Smooth muscle cell (in vitro differentiated cells): Measurements from ENCODE around the gene ZNF423. TPM values are rescaled to one million over a fixed set of nuclear protein-coding genes. Genes with fewer than 3 reads are reported as not detected.

Experiments
- DNase-seq: peaks from one replicate; lab custom pipeline; 2025; ENCODE audit not compliant: unreplicated experiment; lab: John Stamatoyannopoulos, UW
- H2AFZ ChIP-seq: fragments of 200-600 bp; sonication (generic); 2 replicates; pipeline ENCODE4 v1.6.0; 2016; ENCODE audit warnings: antibody characterized with exemption, low read depth, mild to moderate bottlenecking
- H3F3A ChIP-seq: fragments of 200-600 bp; sonication (generic); 2 replicates; pipeline ENCODE4 v1.6.0; 2017; ENCODE audit warnings: antibody characterized with exemption, low read depth
- H3K27ac ChIP-seq: fragments of 200-600 bp; sonication (generic); 2 replicates; pipeline ENCODE4 v1.5.1; 2016; ENCODE audit warnings: low read depth, mild to moderate bottlenecking
- H3K27me3 ChIP-seq: fragments of 200-600 bp; sonication (generic); 2 replicates; pipeline ENCODE4 v1.6.1; 2016; ENCODE audit warnings: low read depth, mild to moderate bottlenecking
- H3K36me3 ChIP-seq: fragments of 200-600 bp; sonication (generic); 2 replicates; pipeline ENCODE4 v1.5.1; 2016; ENCODE audit warnings: low read depth
- H3K4me1 ChIP-seq: fragments of 200-600 bp; sonication (generic); 2 replicates; pipeline ENCODE4 v1.5.1; 2016; ENCODE audit warnings: low read depth
- H3K4me2 ChIP-seq: fragments of 200-600 bp; sonication (generic); 2 replicates; pipeline ENCODE4 v1.6.0; 2016; ENCODE audit warnings: mild to moderate bottlenecking
- H3K4me3 ChIP-seq: fragments of 200-600 bp; sonication (generic); 2 replicates; pipeline ENCODE4 v1.5.1; 2016; ENCODE audit warnings: mild to moderate bottlenecking
- H3K79me2 ChIP-seq: fragments of 200-600 bp; sonication (generic); 2 replicates; pipeline ENCODE4 v1.6.0; 2016; ENCODE audit warnings: low read depth, mild to moderate bottlenecking
- H3K9ac ChIP-seq: fragments of 200-600 bp; sonication (generic); 2 replicates; pipeline ENCODE4 v1.6.0; 2016; ENCODE audit warnings: low read depth
- H3K9me3 ChIP-seq: fragments of 200-600 bp; sonication (generic); replicated peaks from 2 replicates; pipeline ENCODE4 v1.5.1; 2016; ENCODE audit warnings: low read depth
- H4K20me1 ChIP-seq: fragments of 200-600 bp; sonication (generic); 2 replicates; pipeline ENCODE4 v1.6.0; 2016; ENCODE audit warnings: low read depth
- WGBS: methylation state at CpG from one replicate; pipeline ENCODE4 v1.1.7; 2016; ENCODE audit warnings: low lambda C conversion rate; 5-methylcytosine and 5-hydroxymethylcytosine counted together
- polyA plus RNA-seq: library from polyadenylated mRNA; unstranded; fragments of >200 nt; fragmentation: Nextera tagmentation; extraction: Ambion mirVana; gene quantifications from 2 replicates; pipeline ENCODE4 v1.2.1, GENCODE V29; 2016
- total RNA-seq: library from RNA; depleted of rRNA; stranded (reverse); fragments of >200 nt; gene quantifications from 2 replicates; pipeline ENCODE4 v1.2.3, GENCODE V29; 2014
- TF ChIP-seq, protein P1 (sequence below): fragments of 200-600 bp; sonication (generic); IDR thresholded peaks from 2 replicates; pipeline ENCODE4 v1.5.1; 2017; ENCODE audit warnings: borderline replicate concordance, mild to moderate bottlenecking, antibody characterized with exemption; ENCODE audit not compliant: insufficient read depth, poor library complexity, severe bottlenecking

Gene ZNF423
- total and polyA plus RNA-seq, 2 experiments from 2014 or later: 6.9 to 7.0 TPM

DNA sequence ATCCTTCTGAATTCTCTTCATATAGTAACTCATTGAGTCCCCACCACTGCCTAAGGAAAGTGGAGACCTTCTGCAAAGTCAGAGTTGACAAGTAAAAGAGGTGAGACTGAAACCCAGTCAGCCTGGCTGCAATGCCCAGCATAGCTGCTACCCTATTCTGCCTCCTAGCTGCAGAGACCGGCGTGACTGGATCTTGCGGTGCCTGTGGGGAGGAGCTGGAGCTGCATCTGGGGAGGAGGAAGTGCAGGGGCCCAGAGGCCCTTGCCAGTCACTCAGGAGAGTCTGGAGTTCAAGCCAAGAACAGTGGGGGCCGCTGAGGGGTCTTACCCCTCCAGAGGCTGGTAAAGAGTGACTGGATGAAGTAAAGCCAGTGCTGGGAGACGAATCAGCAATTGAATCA is 35.0 kb upstream of the ZNF423 start:
- no peaks in the 10 kb centered on the region for H3K4me1 ChIP-seq
- no peak overlapping the region for H2AFZ ChIP-seq
- H4K20me1 ChIP-seq: no peaks in the 10 kb centered on the region
- DNase-seq: no peak
- H3K9me3 ChIP-seq: no peaks in the 10 kb centered on the region
- TF ChIP-seq, protein P1, sequence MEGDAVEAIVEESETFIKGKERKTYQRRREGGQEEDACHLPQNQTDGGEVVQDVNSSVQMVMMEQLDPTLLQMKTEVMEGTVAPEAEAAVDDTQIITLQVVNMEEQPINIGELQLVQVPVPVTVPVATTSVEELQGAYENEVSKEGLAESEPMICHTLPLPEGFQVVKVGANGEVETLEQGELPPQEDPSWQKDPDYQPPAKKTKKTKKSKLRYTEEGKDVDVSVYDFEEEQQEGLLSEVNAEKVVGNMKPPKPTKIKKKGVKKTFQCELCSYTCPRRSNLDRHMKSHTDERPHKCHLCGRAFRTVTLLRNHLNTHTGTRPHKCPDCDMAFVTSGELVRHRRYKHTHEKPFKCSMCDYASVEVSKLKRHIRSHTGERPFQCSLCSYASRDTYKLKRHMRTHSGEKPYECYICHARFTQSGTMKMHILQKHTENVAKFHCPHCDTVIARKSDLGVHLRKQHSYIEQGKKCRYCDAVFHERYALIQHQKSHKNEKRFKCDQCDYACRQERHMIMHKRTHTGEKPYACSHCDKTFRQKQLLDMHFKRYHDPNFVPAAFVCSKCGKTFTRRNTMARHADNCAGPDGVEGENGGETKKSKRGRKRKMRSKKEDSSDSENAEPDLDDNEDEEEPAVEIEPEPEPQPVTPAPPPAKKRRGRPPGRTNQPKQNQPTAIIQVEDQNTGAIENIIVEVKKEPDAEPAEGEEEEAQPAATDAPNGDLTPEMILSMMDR: peak; percentile 7
- WGBS: 50% methylated on average over 5 of the region's 5 CpGs
- H3K4me2 ChIP-seq: no peak overlapping the region
- no peaks in the 10 kb centered on the region for H3F3A ChIP-seq
- no peak overlapping the region for H3K9ac ChIP-seq
- H3K79me2 ChIP-seq: no peaks in the 10 kb centered on the region
- no peak overlapping the region for H3K4me3 ChIP-seq
- H3K27me3 ChIP-seq: no peaks in the 10 kb centered on the region
- no peaks in the 10 kb centered on the region for H3K36me3 ChIP-seq
- H3K27ac ChIP-seq: no peak overlapping the region

DNA sequence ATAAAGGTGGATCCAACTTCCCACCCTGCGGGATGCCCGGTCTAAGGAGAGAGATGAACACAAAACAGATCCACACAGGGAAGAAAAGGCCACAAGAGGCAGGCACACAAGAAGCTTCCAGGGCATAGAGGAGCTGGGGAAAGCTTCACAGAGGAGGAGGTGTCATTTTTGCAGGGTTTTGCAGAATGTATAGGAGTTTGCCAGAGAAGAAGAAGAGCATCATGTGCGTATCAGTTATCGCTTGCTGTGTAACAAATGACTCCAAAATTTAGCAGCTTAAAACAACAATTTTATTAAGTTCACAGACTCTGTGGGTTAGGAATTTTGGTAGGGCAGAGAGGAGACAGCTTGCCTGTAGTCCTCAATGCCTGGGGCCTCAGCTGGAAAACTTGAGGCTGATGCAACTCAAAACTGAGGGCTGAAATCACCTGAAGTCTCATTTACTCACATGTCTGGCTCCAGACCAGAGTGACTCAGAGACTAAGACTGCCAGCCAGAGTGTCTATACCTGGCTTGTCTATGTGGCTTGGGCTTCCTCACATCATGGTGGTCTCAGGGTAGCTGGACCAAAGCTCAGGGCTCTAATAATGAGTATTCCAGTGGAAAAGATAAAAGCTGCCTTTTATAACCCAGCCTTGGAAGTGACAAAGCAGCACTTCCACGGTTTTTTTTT is 33.9 kb upstream of the ZNF423 start:
- Histone ChIP-seq H3K9ac (no peak overlapping the region), H3K9me3 (no peaks in the 10 kb centered on the region), H3K4me3 (no peak overlapping the region), H3F3A (no peaks in the 10 kb centered on the region), H2AFZ (no peak overlapping the region), H3K79me2 (no peaks in the 10 kb centered on the region), H3K4me1 (no peaks in the 10 kb centered on the region), H3K36me3 (no peaks in the 10 kb centered on the region), H4K20me1 (no peaks in the 10 kb centered on the region), H3K27ac (no peak overlapping the region), H3K27me3 (no peaks in the 10 kb centered on the region), H3K4me2 (no peak overlapping the region)
- TF ChIP-seq, protein P1: no peak
- 93% methylated on average over 5 of the region's 5 CpGs for WGBS
- DNase-seq: no peak

DNA sequence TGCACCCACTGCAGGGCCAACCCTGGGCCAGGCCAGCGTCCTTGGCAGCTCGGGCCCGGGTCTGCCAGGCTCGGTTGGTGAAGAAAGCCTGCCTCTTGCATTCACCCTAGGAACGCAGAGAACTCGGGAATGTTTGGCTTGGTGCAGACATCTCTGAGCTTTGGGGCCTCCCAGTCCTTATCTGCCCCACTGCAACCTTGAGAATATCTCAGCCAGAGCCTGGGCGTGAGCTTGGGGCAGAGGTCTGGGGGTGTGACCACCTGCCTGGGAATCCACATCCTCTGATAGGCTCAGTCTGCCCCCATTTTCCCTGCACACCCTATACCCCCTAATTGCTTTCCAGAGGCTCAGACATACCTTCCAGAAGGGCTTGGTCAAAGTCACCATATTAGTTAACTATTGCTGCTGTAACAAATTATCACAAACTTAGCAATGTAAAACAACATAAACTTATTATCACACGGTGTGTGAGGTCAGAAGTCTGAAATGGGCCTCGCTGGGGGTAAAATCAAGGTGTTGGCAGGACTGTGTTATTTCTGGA is 30.7 kb upstream of the ZNF423 start:
- H3K4me1 ChIP-seq: peaks cover 6% of the 10 kb centered on the region
- DNase-seq: no peak
- no peaks in the 10 kb centered on the region for H3K36me3 ChIP-seq
- TF ChIP-seq, protein P1: no peak
- no peak overlapping the region for H3K9ac ChIP-seq
- no peaks in the 10 kb centered on the region for H3K9me3 ChIP-seq
- no peaks in the 10 kb centered on the region for H3K79me2 ChIP-seq
- WGBS: 84% methylated on average over 9 of the region's 9 CpGs
- H3K27ac ChIP-seq: no peak overlapping the region
- H3K27me3 ChIP-seq: no peaks in the 10 kb centered on the region
- no peak overlapping the region for H2AFZ ChIP-seq
- no peak overlapping the region for H3K4me3 ChIP-seq
- H3K4me2 ChIP-seq: no peak overlapping the region
- H3F3A ChIP-seq: no peaks in the 10 kb centered on the region
- no peaks in the 10 kb centered on the region for H4K20me1 ChIP-seq
